GM12892 (cell line): ENCODE measurements around the gene POLR2E.

Source experiments
- POLR2A ChIP-seq: IDR thresholded peaks from 2 replicates; pipeline ENCODE4 v1.6.1; 2011; ENCODE audit warnings: low read depth, low read length, control low read depth
- POLR2AphosphoS5 ChIP-seq: IDR thresholded peaks from 2 replicates; pipeline ENCODE4 v1.6.1; 2011; ENCODE audit warnings: low read depth, low read length, control low read depth

DNA sequence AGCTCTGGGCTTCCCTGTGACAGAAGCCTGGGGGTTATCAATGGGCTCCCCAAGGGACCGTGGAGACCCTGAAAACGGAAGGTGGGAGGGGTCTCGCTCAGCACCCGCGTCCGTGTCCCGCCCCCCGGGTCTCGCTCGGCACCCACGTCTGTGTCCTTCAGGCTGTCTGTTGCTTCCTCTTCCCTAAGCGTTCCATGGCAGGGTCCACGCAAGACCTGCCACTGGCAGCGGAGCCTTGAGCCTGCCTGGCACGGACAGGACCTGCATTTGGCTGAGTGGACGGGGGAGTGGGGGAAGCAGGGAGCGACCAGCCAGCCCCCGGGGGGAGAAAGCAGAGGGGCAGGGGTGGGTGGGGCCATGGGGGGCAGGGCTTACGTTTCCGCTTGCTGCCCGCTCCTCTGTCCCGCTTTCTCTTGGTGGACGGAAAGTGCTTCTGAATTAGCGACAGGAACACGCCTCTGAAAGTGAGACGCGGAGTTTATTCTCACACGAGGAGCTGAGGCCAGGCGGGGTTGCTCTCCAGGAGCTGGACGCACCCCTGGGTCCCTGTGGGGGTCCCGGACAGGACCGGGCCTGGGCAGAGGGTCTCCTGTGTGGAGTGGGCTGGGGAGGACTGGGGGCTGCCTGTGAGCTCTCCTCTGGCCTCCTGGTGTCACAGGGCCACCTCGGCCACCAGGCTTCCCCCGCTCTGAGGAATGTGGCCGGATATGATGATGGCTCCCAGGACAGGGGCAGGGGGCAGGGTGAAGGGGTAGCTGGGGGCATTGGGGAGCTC, 20.7 kb upstream of the POLR2E start:
- TF ChIP-seq POLR2AphosphoS5 (no peak), POLR2A (no peak)
